GM12891 (cell line): ENCODE results near the gene BNIP5.

Experiments used
- DNase-seq: peaks from one replicate; pipeline ENCODE4 v3.0.0; 2011; ENCODE audit warnings: low spot score; ENCODE audit not compliant: insufficient read length
- FAIRE-seq: peaks from 2 replicates; lab custom pipeline; 2011; peaks lifted over from hg19 to GRCh38; lab: Jason Lieb, UNC
- PAX5 ChIP-seq: IDR thresholded peaks from 2 replicates; pipeline ENCODE4 v1.6.1; 2011; ENCODE audit warnings: low read length, moderate library complexity, mild to moderate bottlenecking; ENCODE audit not compliant: insufficient read depth, severe bottlenecking
- POLR2A ChIP-seq: IDR thresholded peaks from 2 replicates; pipeline ENCODE4 v1.6.1; 2011; ENCODE audit warnings: low read depth, low read length, control low read depth
- POLR2AphosphoS5 ChIP-seq: IDR thresholded peaks from 2 replicates; pipeline ENCODE4 v1.6.1; 2011; ENCODE audit warnings: low read depth, low read length, control low read depth
- POU2F2 ChIP-seq: IDR thresholded peaks from 2 replicates; pipeline ENCODE4 v1.6.1; 2011; ENCODE audit warnings: low read depth, mild to moderate bottlenecking, control low read depth, low read length, moderate library complexity
- SPI1 ChIP-seq: IDR thresholded peaks from 2 replicates; pipeline ENCODE4 v1.6.1; 2011; ENCODE audit warnings: low read depth, low read length, control low read depth
- TAF1 ChIP-seq: IDR thresholded peaks from 2 replicates; pipeline ENCODE4 v1.6.1; 2011; ENCODE audit warnings: low read depth, low read length, control low read depth

BNIP5 gene

DNA sequence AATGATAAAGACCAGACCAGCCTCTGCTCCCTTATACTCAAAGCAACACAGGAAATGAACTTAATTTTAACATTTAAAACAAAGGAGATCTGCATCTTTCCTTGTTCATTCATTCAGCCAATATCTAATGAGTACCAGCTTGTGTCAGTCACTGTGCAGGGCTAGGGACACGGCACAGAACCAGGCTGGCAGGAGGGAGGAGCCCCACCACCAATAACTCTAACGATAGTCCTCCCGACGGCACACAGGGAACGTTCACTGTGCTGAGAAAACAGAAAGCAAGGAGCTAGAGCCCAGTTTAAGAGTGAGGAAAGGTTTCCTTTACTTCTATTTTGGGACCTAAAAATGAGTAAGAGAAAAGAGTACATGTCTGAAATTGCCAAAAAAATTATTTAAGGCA lies 40.9 kb upstream of the BNIP5 start:
- no peak for DNase-seq
- FAIRE-seq: no peak
- no peak for TF ChIP-seq POLR2AphosphoS5
- TF ChIP-seq SPI1: no peak
- TF ChIP-seq TAF1: no peak
- TF ChIP-seq PAX5: no peak
- TF ChIP-seq POLR2A: no peak
- no peak for TF ChIP-seq POU2F2

DNA sequence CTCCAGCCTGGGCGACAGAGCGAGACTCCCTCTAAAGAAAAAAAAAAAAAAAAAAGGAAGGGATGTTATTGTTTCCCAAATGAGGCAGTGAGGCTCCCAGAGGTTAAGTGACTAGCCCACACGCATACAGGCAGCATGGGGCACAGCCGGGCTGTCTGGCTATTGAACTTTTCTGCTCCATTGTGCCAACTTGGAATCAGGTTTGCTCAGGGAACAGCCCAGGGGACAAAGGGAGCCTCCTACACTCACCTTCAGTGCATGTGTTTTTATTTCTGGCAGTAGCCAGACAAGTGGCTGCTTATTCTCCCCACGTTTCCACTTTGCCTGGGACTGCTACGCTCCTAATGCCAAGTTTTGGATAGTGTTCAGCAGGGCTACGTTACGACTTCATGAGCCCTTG lies 40.1 kb upstream of the BNIP5 start:
- TF ChIP-seq POLR2A (no peak), POU2F2 (no peak), TAF1 (no peak), SPI1 (no peak), PAX5 (no peak)
- FAIRE-seq: no peak
- DNase-seq: no peak

DNA sequence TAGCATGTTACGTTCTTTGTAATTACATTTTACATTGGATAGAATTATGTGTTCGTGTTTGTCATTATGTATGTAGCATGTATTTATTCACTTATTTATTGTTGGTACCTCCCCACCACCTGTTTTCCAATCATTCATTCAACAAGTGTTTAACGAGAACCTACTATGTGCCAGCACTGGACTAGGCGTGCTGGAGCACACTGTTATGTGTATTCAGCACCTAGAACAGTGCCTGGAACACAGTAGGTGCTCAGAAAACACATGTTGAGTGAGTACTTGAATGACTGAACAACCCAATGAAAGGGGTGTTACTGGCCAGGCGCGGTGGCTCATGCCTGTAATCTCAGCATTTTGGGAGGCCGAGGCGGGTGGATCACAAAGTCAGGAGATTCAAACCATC lies 39.5 kb upstream of the BNIP5 start:
- no peak for DNase-seq
- no peak for TF ChIP-seq POU2F2
- TF ChIP-seq PAX5: no peak
- no peak for TF ChIP-seq POLR2A
- TF ChIP-seq POLR2AphosphoS5: no peak
- no peak for TF ChIP-seq SPI1
- TF ChIP-seq TAF1: no peak
- no peak for FAIRE-seq

DNA sequence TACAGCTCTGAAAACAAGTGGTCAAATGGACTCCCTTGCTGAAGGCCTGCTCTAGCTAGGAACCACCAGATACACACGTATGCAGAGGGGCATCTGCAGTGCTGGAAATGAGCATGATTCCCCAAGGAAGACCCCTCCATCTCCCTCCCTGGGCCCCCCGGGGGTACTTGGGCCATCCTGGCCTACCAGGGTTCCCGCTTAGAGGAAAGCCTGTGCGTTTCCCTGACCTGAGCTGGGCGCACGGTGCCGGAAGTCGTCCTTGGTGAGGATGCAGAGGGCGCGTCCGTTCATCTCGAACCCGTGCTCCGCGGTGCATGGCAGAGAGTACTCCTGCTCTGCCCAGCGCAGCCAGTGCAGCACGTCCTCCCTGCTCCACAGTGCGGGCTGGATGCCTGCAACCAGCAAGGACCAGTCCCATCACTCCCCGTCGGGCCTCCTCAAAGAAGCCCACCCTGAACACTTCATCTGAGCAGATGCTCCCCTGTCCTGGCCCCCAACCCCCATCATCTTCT lies 39.0 kb upstream of the BNIP5 start:
- DNase-seq (no peak), FAIRE-seq (no peak)
- TF ChIP-seq TAF1 (no peak), POU2F2 (no peak), PAX5 (no peak)

DNA sequence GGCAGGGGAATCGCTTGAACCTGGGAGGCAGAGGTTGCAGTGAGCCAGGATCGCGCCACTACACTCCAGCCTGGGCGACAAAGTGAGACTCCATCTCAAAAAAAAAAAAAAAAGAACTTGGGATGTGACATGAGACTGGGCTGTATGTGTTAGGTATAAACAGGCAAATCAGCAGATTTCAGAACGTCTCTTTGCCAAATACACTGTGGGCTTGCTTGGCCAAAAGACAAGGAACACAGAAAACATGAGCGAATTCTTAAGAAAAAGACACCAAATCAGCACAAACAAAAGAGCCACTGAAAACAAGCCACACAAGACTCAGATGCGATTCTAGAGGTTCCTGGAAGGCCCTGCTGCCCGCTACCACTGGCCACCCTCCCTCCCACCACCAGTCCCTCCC lies 38.3 kb upstream of the BNIP5 start:
- FAIRE-seq (no peak), DNase-seq (no peak)
- no peak for TF ChIP-seq POLR2AphosphoS5
- no peak for TF ChIP-seq SPI1
- no peak for TF ChIP-seq POLR2A
- no peak for TF ChIP-seq POU2F2
- TF ChIP-seq TAF1: no peak
- TF ChIP-seq PAX5: no peak

DNA sequence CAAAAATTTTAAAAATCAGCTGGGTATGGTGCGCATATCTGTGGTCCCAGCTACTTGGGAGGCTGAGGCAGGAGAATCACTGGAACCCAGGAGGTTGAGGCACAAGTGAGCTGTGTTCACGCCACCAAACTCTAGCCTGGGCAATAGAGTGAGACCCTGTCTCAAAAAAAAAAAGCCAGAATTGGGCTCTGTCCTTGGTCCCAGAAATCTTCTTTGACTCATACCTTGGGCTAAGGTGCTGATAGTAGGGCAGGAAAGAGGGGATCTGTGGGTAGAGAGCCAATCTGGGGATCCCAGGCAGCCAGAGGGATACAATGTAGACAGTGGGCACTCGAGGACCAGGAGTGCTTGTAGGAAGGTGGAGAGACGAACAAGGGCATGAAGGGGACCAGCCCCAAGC lies 37.5 kb upstream of the BNIP5 start:
- TF ChIP-seq SPI1: no peak
- TF ChIP-seq POLR2A: no peak
- no peak for TF ChIP-seq PAX5
- TF ChIP-seq POU2F2: no peak
- TF ChIP-seq TAF1: no peak
- TF ChIP-seq POLR2AphosphoS5: no peak
- no peak for FAIRE-seq
- no peak for DNase-seq

DNA sequence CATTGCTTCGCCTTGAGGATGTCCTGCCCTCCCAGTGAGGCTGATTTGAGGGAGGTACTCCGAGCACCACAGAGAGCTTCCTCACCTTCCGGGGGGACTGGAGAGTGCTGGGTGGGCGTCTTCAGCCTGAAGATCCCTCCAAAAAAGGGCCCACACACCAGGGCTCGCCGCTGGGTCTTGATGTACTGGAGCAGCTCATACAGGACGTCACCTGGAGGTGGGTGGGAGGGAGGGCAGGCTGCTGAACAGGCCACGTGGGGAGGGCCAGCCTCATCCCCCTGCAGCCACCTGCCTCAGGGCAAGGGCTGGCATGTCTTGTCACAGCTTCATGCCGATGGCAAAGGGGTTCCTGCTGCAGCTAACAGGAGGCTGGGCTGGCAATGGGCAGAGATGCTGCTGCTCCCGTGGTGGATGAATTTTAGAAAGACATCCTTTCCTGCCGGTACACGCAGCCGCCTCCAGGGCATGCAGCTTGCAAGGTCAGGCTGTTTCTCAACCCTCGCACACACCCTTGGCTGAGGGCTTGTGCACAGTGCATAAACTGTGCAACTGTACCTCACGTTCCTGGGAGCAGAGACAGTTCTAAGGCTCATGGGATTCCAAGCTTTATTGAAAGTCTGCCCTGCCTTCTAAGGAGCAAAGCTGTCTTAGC lies 36.8 kb upstream of the BNIP5 start:
- DNase-seq (no peak), FAIRE-seq (no peak)
- TF ChIP-seq POU2F2 (no peak), SPI1 (no peak), POLR2A (no peak), PAX5 (no peak), POLR2AphosphoS5 (no peak), TAF1 (no peak)

DNA sequence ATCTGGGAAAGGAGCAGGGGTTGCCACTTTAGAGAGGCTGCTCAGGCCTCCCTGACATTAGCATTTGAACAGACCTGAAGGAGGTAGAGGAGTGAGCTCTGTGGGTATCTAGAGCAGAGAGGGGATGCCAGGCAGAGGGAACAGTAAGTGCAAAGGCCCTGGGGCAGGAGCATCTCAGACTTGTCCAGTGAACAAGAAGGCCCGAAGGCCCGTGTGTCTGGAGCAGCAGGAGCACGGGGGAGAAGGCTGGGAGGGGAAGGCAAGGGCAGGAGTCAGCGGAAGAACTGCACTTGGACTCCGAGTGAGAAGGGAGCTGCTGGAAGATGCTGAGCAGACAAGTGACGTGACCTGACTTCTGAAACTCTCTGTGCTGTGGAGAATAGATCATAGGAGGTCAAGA lies 35.4 kb upstream of the BNIP5 start:
- FAIRE-seq (no peak), DNase-seq (no peak)
- no peak for TF ChIP-seq PAX5
- no peak for TF ChIP-seq POLR2A
- TF ChIP-seq SPI1: no peak
- no peak for TF ChIP-seq TAF1
- no peak for TF ChIP-seq POLR2AphosphoS5
- TF ChIP-seq POU2F2: no peak

DNA sequence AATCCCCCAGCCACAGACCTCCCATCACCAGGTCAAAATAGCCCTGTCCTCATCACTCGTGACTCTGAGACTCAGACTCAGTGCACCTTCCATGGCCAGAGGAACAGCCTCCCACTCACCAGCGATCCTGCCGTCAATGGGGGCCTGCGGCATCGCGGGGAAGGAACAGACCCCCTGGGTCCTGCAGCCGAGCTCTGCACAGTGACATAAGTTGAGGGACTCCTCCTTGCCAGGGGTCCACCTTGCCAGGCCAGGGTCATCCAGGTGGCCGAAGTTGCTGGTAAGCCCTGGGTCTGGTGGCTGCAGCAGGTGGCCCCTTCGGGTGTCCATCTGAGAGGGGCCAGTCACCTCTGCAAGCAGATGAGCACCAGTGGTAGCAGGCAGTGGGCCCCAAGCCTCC lies 34.5 kb upstream of the BNIP5 start:
- DNase-seq: no peak
- TF ChIP-seq POLR2A (no peak), POLR2AphosphoS5 (no peak), SPI1 (no peak)
- no peak for FAIRE-seq

DNA sequence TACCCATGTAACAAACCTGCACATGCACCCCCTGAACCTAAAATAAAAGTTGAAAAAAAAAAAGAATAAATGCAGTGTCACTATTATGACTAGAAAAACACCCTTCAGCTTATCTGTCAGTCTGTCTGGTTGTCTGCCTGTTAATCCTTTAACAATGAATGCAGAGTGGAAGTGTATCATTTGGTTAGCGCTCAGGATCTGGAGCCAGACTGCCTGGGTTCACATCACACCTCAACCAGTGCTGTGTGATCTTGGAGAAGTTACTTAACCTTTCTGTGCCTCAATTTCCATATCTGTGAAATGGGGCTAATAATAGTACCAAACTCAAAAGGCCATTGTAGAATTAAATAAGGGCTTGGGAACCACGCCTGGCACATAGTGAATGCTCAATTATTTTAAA lies 34.0 kb upstream of the BNIP5 start:
- FAIRE-seq: no peak
- TF ChIP-seq POLR2A (no peak), POLR2AphosphoS5 (no peak), TAF1 (no peak), SPI1 (no peak), POU2F2 (no peak), PAX5 (no peak)
- DNase-seq: no peak

DNA sequence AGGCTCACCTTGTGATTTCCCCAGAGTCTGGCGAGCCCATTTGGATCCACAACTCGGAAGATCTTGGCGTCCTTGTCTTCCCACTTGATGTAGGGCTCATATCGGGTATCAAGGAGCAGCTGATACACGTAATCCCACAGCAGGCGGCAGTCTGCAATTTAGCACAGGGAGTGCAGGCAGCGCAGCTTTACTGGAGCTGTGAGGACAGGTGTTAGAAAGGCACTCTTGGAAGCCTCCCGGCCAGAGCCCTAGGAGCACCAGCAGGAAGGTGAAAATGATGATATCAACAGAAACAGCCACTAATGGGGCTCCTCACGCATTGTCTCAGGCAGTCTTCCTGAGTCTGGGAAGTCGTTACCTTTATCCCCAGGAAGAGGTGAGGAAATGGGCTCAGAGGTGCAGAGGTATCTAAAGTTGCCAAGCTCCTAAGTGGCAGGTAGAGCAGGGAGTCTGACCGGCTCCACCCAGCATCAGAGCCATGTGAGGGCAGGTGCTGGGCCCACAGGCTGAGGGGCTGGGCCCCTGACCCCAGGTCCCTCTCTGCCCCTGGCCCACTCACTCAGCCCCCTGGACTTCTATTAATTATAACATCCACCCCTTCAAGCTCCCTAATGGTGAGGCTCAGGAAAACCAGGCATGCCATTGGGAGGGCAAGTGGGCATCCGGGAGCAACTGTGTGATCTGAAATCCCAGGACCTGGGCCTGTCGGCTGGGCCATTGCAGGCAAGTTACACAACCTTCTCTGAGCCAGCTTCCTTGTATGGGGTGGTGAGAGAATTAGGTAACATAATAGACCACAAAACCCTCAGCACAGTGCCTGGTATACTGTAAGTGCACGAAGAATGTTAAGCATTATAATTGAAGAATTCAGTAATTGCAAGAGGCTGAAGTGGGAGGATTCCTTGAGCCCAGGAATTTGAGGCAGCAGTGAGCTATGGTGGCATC lies 32.5 kb upstream of the BNIP5 start:
- TF ChIP-seq POLR2A (no peak), PAX5 (no peak), POU2F2 (no peak), POLR2AphosphoS5 (no peak), SPI1 (no peak), TAF1 (no peak)
- no peak for FAIRE-seq
- no peak for DNase-seq
